IPS-NIHi7 (cell line): ENCODE measurements around the gene RNF39.
A peak's percentile ranks its signal among the peaks of the same experiment; 100 is the strongest.
"Not testable (repeated sequence)": the region's sequence is repeated elsewhere in the genome, so short reads cannot be mapped to it uniquely, and the experiment has no call there.

Experiments used
- DNase-seq: peaks from one replicate; pipeline ENCODE4 v3.0.0; 2012; ENCODE audit warnings: mixed read lengths; ENCODE audit errors: extremely low spot score

RNF39 gene, protein sequence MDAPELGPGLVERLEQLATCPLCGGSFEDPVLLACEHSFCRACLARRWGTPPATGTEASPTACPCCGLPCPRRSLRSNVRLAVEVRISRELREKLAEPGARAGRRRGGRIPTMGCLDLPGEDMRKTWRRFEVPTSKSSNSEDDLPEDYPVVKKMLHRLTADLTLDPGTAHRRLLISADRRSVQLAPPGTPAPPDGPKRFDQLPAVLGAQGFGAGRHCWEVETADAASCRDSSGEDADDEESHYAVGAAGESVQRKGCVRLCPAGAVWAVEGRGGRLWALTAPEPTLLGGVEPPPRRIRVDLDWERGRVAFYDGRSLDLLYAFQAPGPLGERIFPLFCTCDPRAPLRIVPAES

DNA sequence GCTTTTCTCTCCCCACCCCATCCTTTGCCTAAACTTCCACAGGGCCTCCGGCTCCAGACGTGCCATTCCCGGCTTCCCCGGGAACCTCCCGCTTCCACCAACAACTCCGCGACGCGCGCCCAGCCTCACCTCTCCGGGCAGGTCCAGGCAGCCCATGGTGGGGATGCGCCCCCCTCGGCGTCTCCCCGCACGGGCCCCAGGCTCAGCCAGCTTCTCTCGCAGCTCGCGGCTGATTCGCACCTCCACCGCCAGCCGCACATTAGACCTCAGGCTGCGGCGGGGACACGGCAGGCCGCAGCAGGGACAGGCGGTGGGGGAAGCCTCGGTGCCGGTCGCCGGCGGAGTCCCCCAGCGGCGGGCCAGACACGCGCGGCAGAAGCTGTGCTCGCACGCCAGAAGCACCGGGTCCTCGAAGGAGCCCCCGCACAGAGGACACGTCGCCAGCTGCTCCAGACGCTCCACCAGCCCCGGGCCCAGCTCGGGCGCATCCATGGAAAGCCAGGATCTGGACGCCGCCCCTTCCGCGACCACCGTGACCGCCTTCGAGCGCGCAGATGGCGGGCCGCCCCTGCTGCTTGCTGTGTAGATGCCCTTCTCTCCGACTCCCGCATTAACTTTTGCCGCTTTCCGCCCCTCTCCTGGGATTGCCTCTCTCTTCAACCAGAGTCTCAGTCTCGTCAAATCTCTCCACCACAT lies at the start of gene RNF39:
Gene RNF39 (minus strand): TSS at position 676 of the 696 bp plus-strand sequence. CDS start 184 bp downstream, at position 492.
- peak; percentile 16 for DNase-seq

DNA sequence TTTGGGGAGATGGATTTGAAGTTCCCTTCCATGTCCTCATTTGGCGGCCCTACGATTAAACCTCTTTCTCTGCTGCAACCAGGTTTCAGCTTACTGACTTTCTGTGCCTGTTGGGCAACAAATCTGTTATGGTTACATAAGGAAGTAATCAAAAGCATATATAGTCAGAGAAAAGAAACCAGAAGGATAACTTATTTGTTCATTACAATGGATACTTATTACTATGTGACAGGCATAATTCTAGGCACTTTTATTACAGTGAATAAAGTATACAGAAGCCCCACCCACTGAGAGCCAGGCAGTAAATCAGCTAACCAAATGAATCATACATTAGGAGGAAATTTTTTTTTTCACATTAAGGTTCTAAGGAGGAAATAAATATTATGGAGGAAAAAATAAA lies 46.9 kb upstream of the RNF39 start:
- DNase-seq = no peak

DNA sequence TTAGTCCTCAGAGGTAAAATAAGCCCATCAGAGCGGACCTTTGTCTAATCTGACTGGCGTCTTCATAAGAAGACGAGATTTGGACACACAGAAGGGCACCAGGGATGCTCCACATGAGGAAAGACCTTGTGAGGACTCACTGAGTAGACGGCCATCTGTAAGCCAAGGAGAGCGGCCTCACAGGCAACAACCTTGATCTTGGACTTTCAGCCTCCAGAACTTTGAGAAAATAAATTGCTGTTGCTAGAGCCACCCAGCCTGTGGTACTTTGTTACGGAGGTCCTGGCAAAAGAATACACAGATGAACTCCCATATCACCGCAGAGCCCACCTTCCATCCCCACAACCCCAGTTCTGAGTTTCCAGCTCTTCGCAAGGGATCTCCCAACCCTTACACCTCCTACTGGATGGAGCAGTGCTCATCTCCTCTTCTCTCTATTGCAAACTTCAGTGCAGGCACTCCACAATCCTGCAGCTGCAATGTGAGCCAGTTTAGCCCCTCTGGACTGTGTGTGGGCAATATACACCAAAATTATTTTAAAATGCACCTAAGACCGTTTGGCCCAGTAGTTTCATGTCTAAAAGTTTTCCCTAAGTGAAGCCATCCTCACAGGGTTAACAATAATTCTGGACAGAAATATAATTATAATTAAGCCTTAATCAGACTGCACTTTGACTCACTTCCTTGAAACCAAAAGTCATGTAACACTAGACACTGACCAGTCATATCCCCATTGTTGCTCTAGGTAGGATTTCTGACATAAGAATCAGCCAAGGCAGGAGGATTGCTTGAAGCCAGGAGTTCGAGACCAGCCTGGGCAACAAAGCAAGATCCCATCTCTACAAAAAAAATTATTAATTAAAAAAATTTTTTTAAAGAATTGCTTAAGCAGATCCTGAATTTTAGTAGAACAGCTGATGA lies 46.1 kb upstream of the RNF39 start:
- no peak for DNase-seq

DNA sequence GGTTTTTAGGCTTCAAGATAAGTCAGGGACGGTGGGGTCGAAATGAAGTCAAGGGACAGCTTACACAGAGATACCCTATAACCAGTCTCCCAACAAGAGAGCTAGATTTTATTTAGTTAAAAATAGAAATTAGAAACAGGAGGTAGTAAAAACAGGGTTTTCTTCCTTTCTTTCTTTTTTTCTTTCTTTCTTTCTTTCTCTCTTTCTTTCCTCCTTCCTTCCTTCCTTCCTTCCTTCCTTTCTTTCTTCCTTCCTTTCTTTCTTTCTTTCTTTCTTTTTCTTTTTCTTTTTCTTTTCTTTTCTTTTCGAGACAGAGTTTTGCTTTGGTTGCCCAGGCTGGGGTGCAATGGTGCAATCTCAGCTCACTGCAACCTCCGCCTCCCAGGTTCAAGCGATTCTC lies 43.1 kb upstream of the RNF39 start:
- DNase-seq = not testable (repeated sequence)

DNA sequence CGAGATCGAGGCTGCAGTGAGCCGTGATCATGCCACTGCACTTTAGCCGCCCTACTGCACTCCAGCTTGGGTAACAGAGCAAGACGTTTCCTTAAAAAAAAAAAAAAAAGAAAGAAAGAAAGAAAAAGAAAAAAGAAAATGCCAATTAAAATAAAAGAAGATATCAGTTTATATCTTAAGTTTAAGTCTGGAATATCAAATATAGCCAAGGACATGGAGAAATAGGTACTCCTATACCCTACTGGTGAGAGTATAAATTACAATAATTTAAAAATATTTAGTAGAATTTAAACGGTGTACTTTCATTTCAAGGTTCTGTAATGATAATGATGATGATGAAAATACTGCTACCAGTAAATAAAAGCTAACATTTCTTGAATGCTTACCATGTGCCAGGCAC lies 41.2 kb upstream of the RNF39 start:
- DNase-seq = no peak

DNA sequence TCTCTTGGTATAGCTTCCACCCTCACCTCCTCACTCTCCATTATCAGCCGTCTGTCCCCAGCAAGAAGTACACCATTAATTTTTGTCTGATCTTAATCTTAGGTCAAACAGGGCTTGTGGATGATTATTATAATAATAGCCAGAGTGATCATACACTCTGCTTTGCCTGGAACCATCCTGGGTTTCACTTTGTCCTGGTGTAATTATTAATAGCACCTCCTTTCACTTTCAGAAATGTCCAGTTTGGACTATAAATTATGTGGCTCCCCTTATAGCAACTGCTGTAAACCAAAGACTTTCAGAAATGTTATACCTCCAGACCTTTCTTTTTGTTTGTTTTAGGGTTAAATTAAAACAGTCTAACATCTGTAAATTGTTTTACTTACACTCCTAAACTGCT lies 38.3 kb upstream of the RNF39 start:
- no peak for DNase-seq

DNA sequence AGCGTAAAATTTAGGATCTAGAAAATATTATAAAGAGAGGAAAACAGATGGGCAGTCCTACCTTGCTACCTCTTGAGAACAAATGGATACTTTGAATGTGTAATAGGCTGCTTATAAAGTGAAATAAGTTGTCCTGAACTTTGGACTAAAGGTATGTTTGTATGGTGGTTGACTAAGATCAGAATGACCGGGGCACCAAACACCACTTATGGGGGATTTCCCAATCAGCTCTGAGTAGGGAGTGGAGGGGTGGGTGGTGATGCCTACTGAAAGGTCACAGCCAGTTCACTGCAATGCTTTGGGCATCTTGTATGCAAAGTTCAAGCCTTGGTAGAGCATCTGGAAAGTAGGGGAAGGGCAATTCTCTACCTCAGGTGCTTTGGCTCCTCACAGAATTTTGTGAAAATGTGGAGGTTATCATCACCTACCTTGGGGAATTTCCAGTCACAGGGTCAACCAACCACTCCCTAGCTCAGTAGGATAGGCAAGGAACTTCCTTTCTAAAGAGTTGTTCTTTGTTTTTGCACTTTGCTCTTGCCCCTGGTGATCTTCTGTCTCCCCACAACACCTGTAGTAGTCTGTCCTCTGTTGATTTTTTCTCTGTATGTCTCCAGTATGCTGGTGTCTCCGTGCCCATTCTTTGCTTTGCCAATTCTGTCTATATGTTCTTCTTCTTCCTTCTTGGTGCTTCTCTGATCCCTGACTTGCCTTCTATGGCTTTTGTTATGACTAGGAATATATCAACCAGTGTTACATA lies 37.6 kb upstream of the RNF39 start, which contains the start of gene TRIM31:
Gene TRIM31 (minus strand): TSS at position 88 of the 757 bp plus-strand sequence. CDS start 285 bp downstream, outside the sequence.
- no peak for DNase-seq

DNA sequence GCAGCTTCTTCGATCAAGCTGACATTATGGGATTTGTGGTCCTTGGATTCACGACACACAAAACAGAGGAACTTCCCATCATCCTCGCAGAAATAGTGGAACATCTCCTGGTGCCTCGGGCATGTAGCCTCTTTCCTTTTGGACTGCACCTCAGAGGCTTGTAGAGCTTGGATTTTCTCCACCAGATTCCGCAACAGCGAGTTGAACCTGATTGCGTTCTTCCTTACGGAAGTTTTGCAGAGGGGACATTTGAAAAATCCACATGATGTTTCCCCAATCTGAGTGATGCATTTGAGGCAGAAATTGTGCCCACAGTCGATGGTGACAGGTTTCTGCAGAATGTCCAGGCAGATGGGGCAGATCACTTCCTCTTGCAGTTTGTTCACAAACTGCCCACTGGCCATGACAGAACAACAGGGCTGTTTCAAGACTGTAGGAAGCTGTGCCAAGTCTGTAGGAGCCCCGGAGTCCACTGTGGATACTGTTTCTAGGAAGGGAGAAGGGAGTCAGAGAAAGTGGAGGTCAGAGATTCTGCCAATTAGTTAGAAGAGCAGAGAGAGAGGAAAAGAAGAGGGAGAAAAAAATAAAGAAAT lies 36.9 kb upstream of the RNF39 start:
- no peak for DNase-seq

DNA sequence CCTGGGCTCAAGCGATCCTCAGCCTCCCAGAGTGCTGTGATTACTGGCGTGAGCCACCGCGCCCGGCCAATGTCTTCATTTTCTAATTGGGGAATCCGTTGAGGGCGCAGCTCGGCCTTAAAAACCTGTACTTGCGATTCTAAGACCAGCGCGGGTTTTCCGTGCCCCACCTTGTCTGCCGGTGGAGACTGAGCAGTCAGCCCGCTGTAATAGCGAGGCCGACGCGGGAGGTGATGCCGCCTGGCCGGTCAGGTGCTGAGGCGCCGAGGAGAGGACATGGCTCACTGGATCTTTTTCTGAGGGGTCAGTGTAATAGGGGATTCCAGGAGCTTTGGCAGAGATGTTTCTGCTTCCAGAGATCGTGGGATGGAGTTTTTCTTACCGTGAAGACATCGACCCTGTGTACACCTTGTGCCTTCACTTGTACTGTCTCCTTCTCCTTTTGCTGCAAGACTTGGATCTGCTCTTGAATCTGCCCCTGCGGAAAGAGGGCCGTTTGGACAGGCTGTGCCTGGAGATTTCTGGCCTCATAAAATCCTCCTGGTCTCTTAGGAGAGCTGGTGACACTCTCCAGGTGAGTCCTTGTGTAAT lies 35.8 kb upstream of the RNF39 start:
- DNase-seq = no peak

DNA sequence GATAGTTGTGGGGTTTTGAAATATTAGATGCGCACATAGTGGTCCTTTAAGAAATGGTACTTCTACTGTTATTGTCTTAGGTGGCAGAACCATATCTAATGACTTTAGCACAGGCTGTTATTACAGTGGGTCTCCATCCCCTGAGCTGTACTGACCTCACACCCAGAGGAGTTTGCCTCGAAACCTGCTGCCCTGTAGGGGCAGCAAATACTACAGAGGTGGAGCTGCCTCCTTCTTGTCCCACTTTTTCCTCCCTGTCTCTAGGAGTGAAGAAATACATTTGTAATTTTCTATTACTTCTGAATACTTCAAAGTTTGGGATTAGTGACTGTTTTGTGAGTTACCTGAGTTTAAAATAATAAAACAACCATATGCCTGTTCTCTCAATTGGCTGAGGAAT lies 29.1 kb upstream of the RNF39 start:
- no peak for DNase-seq

DNA sequence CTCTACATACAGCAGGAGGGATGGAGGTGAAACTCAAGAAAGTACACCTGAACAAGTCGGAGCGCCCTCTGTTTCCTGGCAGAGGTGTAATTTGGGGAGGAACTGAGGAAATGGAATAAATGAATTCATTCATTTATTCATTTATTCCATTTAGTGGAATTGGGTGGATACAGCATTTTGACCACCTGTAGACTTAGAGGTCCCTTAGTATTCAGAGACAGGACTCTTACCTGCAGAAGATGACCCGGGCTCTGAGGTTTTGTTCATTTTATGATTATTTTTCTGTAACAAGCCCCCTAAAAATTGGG lies 28.3 kb upstream of the RNF39 start:
- no peak for DNase-seq

DNA sequence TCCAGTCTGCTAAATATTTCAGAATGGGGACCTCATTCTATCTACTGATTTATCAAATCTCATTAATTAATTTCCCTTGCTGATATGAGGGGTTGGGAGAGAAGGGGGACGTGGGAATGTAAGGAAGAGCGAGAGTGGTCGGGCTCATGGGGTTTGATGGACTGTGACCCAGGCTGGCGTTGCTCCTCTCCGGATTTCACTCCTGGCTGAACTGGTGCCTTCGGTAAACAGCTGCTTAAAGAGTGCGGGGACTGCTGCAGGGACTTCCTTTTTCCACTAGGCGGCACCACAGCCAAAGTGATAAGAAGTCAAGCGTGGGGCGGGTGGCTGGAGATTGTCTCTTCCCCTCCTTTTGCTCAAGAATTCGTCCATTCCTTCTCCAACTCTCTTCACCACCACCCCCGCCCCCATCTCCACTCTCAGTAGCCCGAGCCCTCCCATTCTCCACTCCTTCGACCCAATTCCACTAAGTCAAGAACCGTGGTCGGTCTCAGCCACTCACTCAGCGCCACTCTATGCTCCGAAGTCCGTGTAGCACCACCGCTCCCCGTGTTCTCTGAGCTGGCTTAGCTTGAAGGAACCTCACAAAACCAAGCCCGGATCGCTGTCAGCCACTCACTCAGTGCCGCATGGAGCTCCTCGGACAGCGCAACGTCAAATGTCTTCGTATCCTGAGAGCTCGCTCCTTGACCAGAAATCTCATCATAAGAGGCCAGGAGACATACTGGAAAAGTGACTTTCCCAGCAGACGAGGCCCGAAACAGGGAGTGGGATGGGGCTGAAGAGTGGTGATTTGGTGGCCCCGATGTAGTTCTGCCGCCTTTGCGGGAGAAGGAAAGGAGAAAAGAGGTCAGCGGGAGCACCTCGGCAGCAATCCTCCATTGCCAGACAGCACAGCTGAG lies 27.7 kb upstream of the RNF39 start:
- peak; percentile 88 for DNase-seq

DNA sequence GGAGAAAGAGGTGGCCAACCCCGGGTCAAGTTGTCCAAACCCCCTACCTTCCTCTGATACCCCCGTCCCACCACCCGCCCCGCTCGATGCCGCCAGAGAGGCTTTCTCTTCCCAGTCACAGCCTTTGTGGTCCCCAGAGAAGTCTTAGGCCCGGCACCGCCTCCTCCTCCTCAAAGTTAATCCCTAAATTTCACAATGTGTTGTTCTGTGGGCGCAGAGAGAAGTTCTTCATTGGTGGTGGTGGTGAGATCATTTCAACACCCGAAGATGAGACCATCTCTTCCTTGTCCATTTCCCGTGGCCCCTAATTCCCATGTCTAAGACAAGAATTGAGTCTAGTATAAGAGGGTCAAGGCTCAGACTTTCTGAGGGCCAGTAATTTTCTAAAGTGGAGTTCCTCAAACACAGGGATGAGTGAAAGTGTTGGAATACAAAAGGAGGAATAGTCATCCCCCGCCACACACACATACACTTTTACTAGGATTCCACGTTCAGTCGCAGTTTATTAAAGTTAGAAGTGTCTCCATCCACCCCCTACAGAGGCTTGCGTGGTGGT lies 26.9 kb upstream of the RNF39 start:
- DNase-seq = no peak

DNA sequence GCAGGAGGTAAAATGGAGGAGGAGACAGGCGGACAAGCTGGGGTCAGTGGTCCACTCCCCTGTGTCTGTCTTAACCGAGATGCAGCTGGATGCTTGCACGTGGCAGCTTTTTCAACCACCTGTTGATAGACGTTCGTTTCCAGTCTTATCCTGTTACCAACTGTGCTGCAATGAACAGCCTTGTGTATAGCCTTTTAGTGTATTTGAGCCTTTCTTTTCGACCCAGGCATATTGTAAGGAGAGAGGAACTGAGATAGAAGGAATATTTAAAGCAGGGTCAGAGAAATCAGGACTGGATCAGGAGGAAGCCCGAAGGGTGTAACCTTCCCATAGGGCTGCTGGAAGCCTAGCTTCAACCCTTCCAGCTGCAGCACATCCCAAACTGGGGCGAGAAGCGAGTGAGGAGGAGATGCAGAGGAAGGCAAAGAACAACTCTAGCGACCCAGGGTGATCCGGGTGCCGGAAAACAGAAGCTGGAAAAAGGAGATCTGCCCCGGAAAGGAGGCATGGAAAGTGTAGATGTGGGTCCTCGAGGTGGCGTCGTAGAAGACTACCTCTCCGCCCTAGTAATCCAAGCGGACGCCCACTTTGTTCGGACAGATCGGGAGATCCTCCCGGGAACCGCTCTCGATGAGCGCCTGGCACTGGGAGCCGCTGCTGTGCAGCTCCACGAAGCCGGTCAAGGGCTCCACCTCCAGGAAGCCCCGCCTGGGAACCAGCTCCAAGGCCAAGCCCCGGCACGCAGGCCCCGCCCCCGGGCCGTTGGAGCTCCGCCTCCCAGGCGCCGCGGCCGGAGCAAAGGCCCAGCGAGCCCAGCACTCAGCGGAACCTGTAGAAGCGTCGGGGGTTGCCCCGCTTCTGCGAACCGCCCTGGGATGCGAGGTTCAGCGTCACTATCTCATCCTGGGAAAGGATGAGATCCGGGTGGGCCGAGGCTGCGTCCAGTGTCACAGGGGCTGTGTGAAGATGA lies 26.2 kb upstream of the RNF39 start:
- peak; percentile 96 for DNase-seq

DNA sequence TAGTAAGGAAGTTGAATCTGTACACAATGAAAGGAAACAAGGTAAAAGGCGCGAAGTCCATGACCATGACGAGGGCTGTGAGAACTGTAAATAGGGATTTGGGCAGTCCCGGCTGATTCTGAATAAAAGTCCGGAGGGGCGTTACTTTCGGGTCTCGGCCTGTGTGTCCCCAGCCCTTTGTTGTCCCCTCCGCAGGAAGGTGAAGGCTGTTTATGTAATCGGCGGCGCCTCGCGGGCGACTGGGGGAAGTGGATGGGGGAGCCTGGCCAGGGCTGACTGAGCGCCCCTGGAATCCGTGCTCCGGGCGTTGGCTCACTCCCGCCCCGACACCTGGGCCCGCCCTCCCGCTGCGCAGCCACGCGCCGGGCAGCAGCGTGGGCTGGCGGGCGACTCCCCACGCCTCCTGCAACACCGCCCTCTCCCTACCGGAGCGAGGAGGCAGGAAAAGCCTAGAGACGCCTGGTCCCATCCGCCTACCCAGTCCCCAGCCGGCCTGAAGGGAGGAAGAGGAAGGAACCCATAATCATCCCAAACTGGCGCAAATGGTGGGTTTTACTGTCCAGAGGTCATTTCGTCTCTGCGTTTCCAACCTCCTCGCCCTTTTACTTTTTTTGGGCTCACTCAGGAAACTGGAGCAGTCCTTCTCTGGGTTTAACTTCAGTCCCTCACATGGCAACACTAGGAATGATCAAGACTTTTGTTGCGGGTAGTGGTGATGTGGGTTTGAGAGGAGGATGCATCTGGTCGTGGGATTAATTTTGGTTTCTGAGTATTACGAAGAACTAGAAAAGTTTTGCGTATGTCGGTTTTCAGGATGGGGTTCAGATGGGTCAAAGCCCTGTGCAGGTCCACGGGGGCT lies 25.2 kb upstream of the RNF39 start:
- peak; percentile 44 for DNase-seq

DNA sequence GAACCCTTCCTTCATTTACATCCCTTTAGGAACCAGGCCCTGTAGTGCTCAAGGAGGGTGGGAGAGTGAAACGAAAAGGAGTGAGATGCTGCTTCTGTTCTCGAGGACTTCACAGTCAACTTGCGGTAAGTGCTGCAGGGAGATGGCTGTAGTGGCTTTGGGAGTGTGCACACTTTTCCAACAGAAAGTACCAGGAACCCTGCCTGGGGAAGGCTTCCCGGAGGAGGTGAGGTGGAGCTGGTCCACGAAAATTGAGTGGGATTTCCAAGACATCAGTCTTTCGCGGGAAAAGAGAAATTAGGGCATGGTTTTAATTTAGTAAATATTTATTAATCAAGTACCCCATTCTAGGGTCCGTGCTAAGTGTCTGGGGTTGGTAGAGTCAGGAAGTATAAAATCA lies 24.6 kb upstream of the RNF39 start:
- DNase-seq = no peak
